C4-2B (cell line): ENCODE measurements around the gene GNB1.

ENCODE experiments used
- CTCF ChIP-seq: fragments of 450-650 bp; conservative IDR thresholded peaks from 2 replicates; pipeline ENCODE4 v1.5.1; 2017; ENCODE audit warnings: mild to moderate bottlenecking
- ZFX ChIP-seq: fragments of 450-650 bp; IDR thresholded peaks from 2 replicates; pipeline ENCODE4 v1.6.1; 2017

- TF ChIP-seq CTCF (no peak), ZFX (no peak)
Measured at GRCh38 chr1:1876335-1876930, 14.5 kb downstream of the GNB1 start.
